HUES48 (cell line): ENCODE results near the gene CACNA1S.

Experiments used
- H3K27ac ChIP-seq: one replicate; pipeline ENCODE4 v1.7.0; 2013; ENCODE audit warnings: low read depth, low read length, inconsistent platforms
- H3K27me3 ChIP-seq: 2 replicates; pipeline ENCODE4 v1.6.1; 2013; ENCODE audit warnings: mild to moderate bottlenecking, low read length; ENCODE audit not compliant: control insufficient read depth, insufficient read depth
- H3K36me3 ChIP-seq: 2 replicates; pipeline ENCODE4 v1.6.1; 2013; ENCODE audit warnings: low read length; ENCODE audit not compliant: control insufficient read depth, insufficient read depth
- H3K4me1 ChIP-seq: 2 replicates; pipeline ENCODE4 v1.6.1; 2013; ENCODE audit warnings: mild to moderate bottlenecking, low read length; ENCODE audit not compliant: control insufficient read depth, insufficient read depth
- H3K4me3 ChIP-seq: 2 replicates; pipeline ENCODE4 v1.5.1; 2013; ENCODE audit warnings: mild to moderate bottlenecking, low read depth, low read length
- H3K9ac ChIP-seq: 2 replicates; pipeline ENCODE4 v1.6.1; 2013; ENCODE audit warnings: mild to moderate bottlenecking, low read depth, low read length, moderate library complexity
- H3K9me3 ChIP-seq: 2 replicates; pipeline ENCODE4 v1.6.1; 2013; ENCODE audit warnings: low read length; ENCODE audit not compliant: control insufficient read depth, insufficient read depth

CACNA1S gene

DNA sequence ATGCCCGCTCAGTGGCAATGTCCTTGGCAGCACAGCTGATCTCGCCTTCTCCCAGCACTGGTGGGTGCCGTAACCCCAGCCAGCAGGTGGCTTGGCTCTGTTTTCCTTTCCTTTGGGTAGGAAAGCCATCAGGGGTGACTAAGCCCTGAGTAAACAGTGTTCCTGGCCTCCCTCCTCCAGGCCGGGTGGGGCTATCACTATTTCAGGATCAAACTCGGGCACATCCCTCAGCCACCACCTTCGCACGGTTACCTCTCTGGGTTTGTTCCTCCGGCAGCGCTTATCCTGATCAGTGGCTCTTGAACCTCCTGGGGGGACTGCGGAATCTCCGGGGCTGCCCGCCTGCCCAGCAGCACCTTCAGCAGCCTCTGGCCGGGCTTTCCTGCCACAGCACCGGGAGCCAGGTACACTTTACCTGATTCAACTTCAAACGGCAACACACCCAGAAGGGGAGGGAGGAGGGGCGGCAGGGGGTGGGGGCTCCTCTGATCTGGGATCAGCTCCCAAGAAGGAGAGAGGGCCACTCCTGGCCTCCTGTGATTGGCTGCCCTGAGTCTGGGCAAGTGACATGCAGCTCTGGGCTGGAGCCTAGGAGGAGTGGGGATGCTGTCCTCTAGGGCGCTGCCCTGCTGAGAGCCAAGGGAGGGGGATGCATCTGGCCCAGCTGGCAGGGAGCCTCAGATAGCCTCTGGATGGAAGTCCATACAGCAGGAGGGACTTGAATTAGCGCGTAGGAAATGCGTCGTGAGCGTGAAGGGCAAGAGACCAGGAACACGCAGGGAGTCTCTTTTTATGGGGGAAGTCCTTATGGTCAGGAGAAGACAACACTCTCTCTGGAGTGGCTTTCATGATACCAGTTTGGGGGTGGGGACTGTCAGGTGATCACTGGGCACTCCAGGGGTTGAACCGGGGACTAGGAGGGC, 14.9 kb upstream of the CACNA1S start, which contains the start of gene ASCL5:
TSS of gene ASCL5 (minus strand) at position 353 of the 923 bp plus-strand sequence. CDS start 11,812 bp downstream, outside the sequence.
- H3K9ac ChIP-seq: no peak within 1 kb of the TSS
- no peaks in the 10 kb centered on the region for H3K9me3 ChIP-seq
- H3K4me3 ChIP-seq: no peak within 1 kb of the TSS; the same call in 1 of the 2 replicates
- peaks cover 9% of the 10 kb centered on the region for H3K4me1 ChIP-seq
- H3K27me3 ChIP-seq: peaks cover 8% of the 10 kb centered on the region; the same call in 1 of the 2 replicates
- no peak within 1 kb of the TSS for H3K27ac ChIP-seq
- no peaks in the 10 kb centered on the region for H3K36me3 ChIP-seq

DNA sequence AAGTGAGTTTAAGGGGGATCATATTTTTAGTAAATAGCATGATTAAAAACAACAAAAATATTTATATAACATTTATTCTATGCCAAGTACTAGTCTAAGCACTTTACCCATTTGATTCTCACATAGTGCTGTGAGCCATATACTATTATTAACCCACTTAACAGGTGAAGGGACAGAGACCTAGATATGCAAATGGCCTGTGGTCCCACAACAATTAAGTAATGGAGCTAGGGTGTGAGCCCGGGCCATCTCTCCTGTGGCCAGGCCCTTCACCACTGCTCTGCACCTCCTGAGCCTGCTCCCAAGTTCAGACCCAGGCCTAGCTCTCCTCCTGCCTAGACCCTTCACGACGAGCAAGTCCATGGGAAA, 14.2 kb upstream of the CACNA1S start:
- Histone ChIP-seq H3K27ac (no peak overlapping the region), H3K9me3 (no peaks in the 10 kb centered on the region), H3K9ac (no peak overlapping the region), H3K4me1 (peaks cover 9% of the 10 kb centered on the region), H3K4me3 (no peak overlapping the region; the same call in 1 of the 2 replicates), H3K27me3 (peaks cover 8% of the 10 kb centered on the region; the same call in 1 of the 2 replicates), H3K36me3 (no peaks in the 10 kb centered on the region)

DNA sequence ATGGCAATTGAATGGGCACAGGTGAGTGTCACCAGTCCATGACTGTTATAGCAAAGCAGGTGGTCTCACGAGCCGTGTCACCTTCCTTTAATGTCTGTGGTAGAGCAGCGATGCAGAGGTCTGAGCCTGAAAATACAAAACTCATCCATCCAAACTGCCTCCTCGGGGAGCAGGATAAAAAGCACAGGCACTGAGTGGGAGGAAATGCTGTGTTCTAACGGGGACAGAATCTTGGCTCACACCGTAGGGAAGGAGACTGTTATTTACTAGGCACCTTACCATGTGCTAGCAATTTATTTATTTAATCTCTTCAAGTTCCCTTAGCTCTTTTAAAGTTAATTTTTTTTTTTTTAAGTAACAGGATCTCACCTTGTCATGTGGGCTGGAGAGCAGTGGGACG, 13.6 kb upstream of the CACNA1S start:
- Histone ChIP-seq H3K27ac (no peak overlapping the region), H3K9ac (no peak overlapping the region), H3K4me3 (no peak overlapping the region), H3K4me1 (peaks cover 9% of the 10 kb centered on the region), H3K27me3 (peaks cover 8% of the 10 kb centered on the region; the same call in 1 of the 2 replicates), H3K36me3 (no peaks in the 10 kb centered on the region), H3K9me3 (no peaks in the 10 kb centered on the region)

DNA sequence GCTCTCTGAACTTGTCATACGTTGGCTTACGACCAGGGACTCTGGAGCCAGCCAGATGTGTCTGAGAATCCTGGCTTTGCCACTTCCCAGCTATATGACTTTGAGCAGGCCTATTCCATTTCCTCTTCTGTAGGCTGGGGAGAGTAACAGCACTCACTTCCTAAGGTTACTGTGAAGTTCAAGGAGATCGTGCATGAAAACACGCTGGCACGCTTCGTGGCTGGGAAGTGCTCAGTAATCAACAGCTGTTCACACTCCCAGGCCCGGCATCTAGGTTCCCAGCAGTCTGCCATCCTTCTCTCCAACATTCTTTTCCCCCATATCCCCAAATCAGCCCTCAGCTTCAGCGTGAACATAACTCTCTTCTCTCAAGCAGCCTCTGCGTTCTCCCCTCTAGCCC, 12.8 kb upstream of the CACNA1S start:
- H3K4me1 ChIP-seq: peaks cover 9% of the 10 kb centered on the region
- no peaks in the 10 kb centered on the region for H3K36me3 ChIP-seq
- no peak overlapping the region for H3K27ac ChIP-seq
- peaks cover 8% of the 10 kb centered on the region; the same call in 1 of the 2 replicates for H3K27me3 ChIP-seq
- H3K4me3 ChIP-seq: no peak overlapping the region
- H3K9ac ChIP-seq: no peak overlapping the region
- no peaks in the 10 kb centered on the region for H3K9me3 ChIP-seq

DNA sequence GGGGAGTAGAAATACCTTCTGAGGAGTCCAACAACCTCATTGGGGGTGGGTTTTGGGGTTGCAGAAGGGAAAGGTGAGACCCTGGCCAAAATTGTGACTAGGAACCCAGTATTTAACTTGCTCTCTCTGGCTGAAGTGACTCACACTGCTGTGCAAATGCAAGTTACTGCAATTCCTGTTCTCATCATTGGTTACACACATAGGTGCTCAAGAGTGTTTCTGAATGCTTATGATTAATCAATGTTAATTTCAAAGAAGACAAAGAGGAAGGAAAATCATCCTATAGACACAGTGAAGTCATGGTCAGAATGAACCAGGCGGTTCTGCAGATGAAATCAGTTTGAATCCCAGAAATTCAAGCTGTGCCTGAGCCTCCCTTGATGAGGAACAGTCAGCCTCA, 11.6 kb upstream of the CACNA1S start:
- peaks cover 8% of the 10 kb centered on the region for H3K27me3 ChIP-seq

GRCh38 chr1:201122321-201122957, 10.2 kb upstream of the CACNA1S start:
- Histone ChIP-seq H3K4me3 (no peak overlapping the region), H3K27me3 (peaks cover 21% of the 10 kb centered on the region), H3K9me3 (no peaks in the 10 kb centered on the region), H3K4me1 (peaks cover 12% of the 10 kb centered on the region), H3K36me3 (no peaks in the 10 kb centered on the region), H3K9ac (no peak overlapping the region), H3K27ac (no peak overlapping the region)

More for the DNA sequence above, 11.6 kb upstream of the CACNA1S start:
- Histone ChIP-seq H3K4me3 (no peak overlapping the region), H3K36me3 (no peaks in the 10 kb centered on the region), H3K9ac (no peak overlapping the region), H3K4me1 (peaks cover 12% of the 10 kb centered on the region), H3K9me3 (no peaks in the 10 kb centered on the region), H3K27ac (no peak overlapping the region)

DNA sequence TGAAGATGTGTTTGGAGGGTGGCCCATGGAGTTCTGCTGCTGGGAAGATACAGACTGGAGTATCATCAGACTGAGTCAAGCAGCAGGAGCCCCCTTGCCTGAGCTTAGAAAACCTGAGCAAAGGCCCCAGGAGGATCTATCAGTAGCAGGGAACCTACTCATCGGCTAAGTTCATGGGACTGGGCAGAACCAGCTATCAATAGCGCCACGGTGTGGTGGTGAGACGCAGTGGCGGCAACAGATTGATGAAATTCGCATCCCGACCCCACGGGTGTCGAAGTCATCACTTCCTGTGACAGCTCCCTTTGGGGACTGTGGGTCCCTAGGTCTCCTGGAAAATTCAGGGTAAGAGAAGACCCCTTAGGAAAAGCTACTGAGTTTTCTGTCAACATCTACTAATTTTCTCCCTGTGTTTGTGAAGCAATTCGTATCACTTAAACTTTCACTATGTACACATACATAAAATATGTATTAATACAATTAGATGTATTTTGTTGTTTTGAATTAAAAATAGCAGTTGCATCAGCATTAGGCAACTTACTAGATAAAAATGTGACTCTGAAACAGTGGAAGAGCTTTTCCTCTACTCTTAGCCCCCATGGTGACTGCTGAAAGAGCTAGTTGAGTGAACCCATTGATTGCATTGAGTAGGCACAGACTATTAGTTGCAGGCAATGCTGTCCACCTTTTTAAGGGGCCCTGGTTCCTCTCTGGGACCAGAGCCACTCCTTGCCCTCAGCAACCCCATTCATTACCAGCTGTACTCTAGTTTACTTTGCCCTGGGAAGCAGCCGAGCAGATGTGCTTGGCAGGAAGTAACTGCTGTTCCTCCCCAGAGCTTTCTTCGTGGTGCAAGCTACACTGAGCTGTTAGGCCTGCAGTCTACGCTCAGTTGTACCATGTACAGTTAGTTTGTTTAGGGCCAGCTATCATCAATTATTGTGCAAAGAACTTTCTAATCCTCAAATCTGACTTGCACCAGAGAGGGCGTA, 7.3 kb upstream of the CACNA1S start:
- Histone ChIP-seq H3K36me3 (no peaks in the 10 kb centered on the region), H3K4me3 (no peak overlapping the region), H3K27ac (no peak overlapping the region), H3K4me1 (peaks cover 5% of the 10 kb centered on the region), H3K9ac (no peak overlapping the region), H3K9me3 (no peaks in the 10 kb centered on the region), H3K27me3 (peaks cover 40% of the 10 kb centered on the region)

GRCh38 chr1:201116091-201116490, 3.9 kb upstream of the CACNA1S start:
- Histone ChIP-seq H3K27me3 (peaks cover 51% of the 10 kb centered on the region), H3K4me3 (no peak overlapping the region), H3K9ac (no peak overlapping the region), H3K27ac (no peak overlapping the region), H3K36me3 (no peaks in the 10 kb centered on the region), H3K4me1 (peaks cover 7% of the 10 kb centered on the region), H3K9me3 (no peaks in the 10 kb centered on the region)

DNA sequence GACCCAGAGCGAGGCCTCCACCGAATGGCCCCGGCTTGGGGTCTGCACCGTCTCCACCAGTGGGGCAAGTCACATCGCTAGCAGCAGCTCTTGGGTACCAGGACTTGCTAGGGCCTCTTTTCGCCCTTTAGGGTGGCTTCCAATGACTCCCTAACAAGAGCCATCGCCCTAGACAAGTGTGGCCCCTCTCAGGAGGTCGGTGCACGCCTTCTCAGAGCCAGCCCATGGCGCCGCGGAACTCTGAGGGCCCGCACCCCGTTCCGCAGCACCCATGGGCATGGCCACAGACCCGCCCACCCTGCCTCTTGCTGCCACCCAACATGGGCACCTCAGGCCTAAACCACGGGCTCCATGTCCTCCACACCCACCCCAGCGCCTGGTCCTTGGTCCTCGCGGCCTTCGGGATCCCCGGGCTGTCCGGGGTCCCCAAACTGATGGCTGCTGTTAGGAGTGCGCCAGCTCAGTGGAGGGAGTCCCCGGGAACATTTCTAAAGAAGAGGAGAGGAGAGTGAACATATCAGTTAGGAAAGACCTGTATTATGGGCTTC, 3.2 kb upstream of the CACNA1S start:
- Histone ChIP-seq H3K4me1 (peaks cover 7% of the 10 kb centered on the region), H3K4me3 (no peak overlapping the region), H3K27ac (no peak overlapping the region), H3K27me3 (peaks cover 51% of the 10 kb centered on the region), H3K36me3 (no peaks in the 10 kb centered on the region), H3K9ac (no peak overlapping the region), H3K9me3 (no peaks in the 10 kb centered on the region)
